ENCODE data around the gene MET. TPM values are rescaled to one million over a fixed set of nuclear protein-coding genes. Genes with fewer than 3 reads are reported as not detected.

MET gene
- total and polyA plus RNA-seq, 2 of the 13 experiments (the other 11 are each of a cell fraction or from before 2014, with no cell fraction given), result 21.8 to 31.5 TPM

- peak overlapping the region; percentile 40; the same call in 1 of the 2 replicates for H3K4me2 ChIP-seq (ENCODE audit: low read depth, low read length)
- BruUV-seq (replicated peaks), result no TSS peak
- ChIA-PET POLR2A (interaction anchor here (1.0 to 1.8 kb wide), 6 partner anchors 10 to 181 kb away, joined by 4 to 10 read pairs (median 7); partner anchors contain the start of gene MET), CTCF (ENCODE audit: low intra/inter-chr PET ratio, low total read pairs) (no interaction called here)
- WGBS (ENCODE audit: low lambda C conversion rate), result 95% methylated on average over 2 of the region's 2 CpGs
- H3K9me3 ChIP-seq (ENCODE audit: low read length), result peaks cover 8% of the 10 kb centered on the region; the same call in 1 of the 2 replicates
- no peak overlapping the region for H3K9ac ChIP-seq (ENCODE audit: insufficient read depth, low read depth, low read length)
- H3K79me2 ChIP-seq (ENCODE audit: insufficient read depth, low read length), result no peaks in the 10 kb centered on the region
- no peak overlapping the region for H3K4me3 ChIP-seq (replicated peaks in 1 of 3; ENCODE audit: insufficient read depth in 1 of 3, low read depth in 2 of 3, low read length in 3 of 3)
- H3K27me3 ChIP-seq (ENCODE audit: control insufficient read depth in 1 of 2, insufficient read depth in 2 of 2, low read length in 2 of 2), result no peaks in the 10 kb centered on the region
- FAIRE-seq (no peak), DNase-seq (ENCODE audit: low spot score) (no peak), ATAC-seq (no peak)
- H3K27ac ChIP-seq (ENCODE audit: extremely low read length, insufficient read depth, low read length), result peak overlapping the region; percentile 27
- H4K20me1 ChIP-seq (ENCODE audit: insufficient read depth, low read length), result no peaks in the 10 kb centered on the region
- TF ChIP-seq DNMT3B (CRISPR knock-in tag; conservative IDR thresholded peaks at IDR 0.05) (0 out of 2 replicates have a peak, but pooled peaks have one; percentile 11), ZNF331 (CRISPR knock-in tag; IDR thresholded peaks at IDR 0.05) (peak; percentile 100), ZFP37 (CRISPR knock-in tag; IDR thresholded peaks at IDR 0.05; ENCODE audit: borderline replicate concordance) (no peak)
- intact Hi-C loops (cut with micrococcal nuclease; ENCODE audit: unreplicated experiment) (loop anchor here (2.0 kb wide), 1 partner anchor 36 kb away; no protein-coding TSS in a partner anchor), in situ Hi-C loops (cut with HindIII; ENCODE audit: extremely low pct_ligation_motif_present, low pct_unique_long_range_greater_than_20kb) (no loop called here)
- no peak overlapping the region for H2AFZ ChIP-seq (ENCODE audit: low read length)
- peaks cover 2 to 23% of the 10 kb centered on the region in 2 experiments for H3K36me3 ChIP-seq (replicated peaks in 1 of 2; ENCODE audit: control insufficient read depth in 1 of 2, insufficient read depth in 2 of 2, low read length in 2 of 2)
- peaks cover 41% of the 10 kb centered on the region for H3K4me1 ChIP-seq (ENCODE audit: insufficient read depth, low read length)
Measured at GRCh38 chr7:116772926-116773749, 101.1 kb downstream of the MET start.

GRCh38 chr7:116776046-116776445, 104.0 kb downstream of the MET start:
- Histone ChIP-seq H3K36me3 (replicated peaks in 1 of 2; ENCODE audit: control insufficient read depth in 1 of 2, insufficient read depth in 2 of 2, low read length in 2 of 2) (peaks cover 7 to 34% of the 10 kb centered on the region in 2 experiments), H2AFZ (ENCODE audit: low read length) (no peak overlapping the region), H3K27me3 (ENCODE audit: control insufficient read depth in 1 of 2, insufficient read depth in 2 of 2, low read length in 2 of 2) (no peaks in the 10 kb centered on the region), H3K9me3 (ENCODE audit: low read length) (peaks cover 8% of the 10 kb centered on the region; the same call in 1 of the 2 replicates), H4K20me1 (ENCODE audit: insufficient read depth, low read length) (no peaks in the 10 kb centered on the region), H3K4me3 (replicated peaks in 1 of 3; ENCODE audit: insufficient read depth in 1 of 3, low read depth in 2 of 3, low read length in 3 of 3) (no peak overlapping the region), H3K27ac (ENCODE audit: extremely low read length, insufficient read depth, low read length) (no peak overlapping the region), H3K9ac (ENCODE audit: insufficient read depth, low read depth, low read length) (no peak overlapping the region), H3K4me2 (ENCODE audit: low read depth, low read length) (no peak overlapping the region), H3K4me1 (ENCODE audit: insufficient read depth, low read length) (peaks cover 40% of the 10 kb centered on the region), H3K79me2 (ENCODE audit: insufficient read depth, low read length) (no peaks in the 10 kb centered on the region)
- WGBS (ENCODE audit: low lambda C conversion rate), result 72% methylated on average over 2 of the region's 2 CpGs
- ATAC-seq, result no peak
- intact Hi-C loops (cut with micrococcal nuclease; ENCODE audit: unreplicated experiment) (no loop called here), in situ Hi-C loops (cut with HindIII; ENCODE audit: extremely low pct_ligation_motif_present, low pct_unique_long_range_greater_than_20kb) (no loop called here)
- no peak for FAIRE-seq
- ChIA-PET POLR2A (no interaction called here), CTCF (ENCODE audit: low intra/inter-chr PET ratio, low total read pairs) (no interaction called here)
- BruUV-seq (replicated peaks), result no TSS peak
- no peak for DNase-seq (ENCODE audit: low spot score)
- TF ChIP-seq MTF2 (CRISPR knock-in tag; IDR thresholded peaks at IDR 0.05; ENCODE audit: borderline replicate concordance) (no peak), CEBPB (IDR thresholded peaks at IDR 0.05; ENCODE audit: borderline replicate concordance, low read depth, low read length) (no peak), ZNF276 (CRISPR knock-in tag; IDR thresholded peaks at IDR 0.05; ENCODE audit: low read depth) (no peak), TP53 (CRISPR knock-in tag; conservative IDR thresholded peaks at IDR 0.05) (no peak), PPARG (CRISPR knock-in tag; conservative IDR thresholded peaks at IDR 0.05) (no peak), BRF2 (CRISPR knock-in tag; IDR thresholded peaks at IDR 0.05) (no peak), ZNF687 (CRISPR knock-in tag; IDR thresholded peaks at IDR 0.05) (no peak)

Measured in HepG2 (cell line).